Astrocyte of the cerebellum (primary cell): Measurements from ENCODE around the gene COL23A1.

Source experiments
- DNase-seq: peaks from one replicate; pipeline ENCODE4 v3.0.0-alpha.2; 2011; ENCODE audit warnings: low read depth
- H3K4me3 ChIP-seq: 2 replicates; pipeline ENCODE4 v1.5.1; 2011; ENCODE audit warnings: mild to moderate bottlenecking, low read depth, low read length, moderate library complexity
- CTCF ChIP-seq: IDR thresholded peaks from 2 replicates; pipeline ENCODE4 v1.5.1; 2012; ENCODE audit warnings: low read length, low read depth, moderate library complexity, mild to moderate bottlenecking; ENCODE audit errors: missing control alignments
- in situ Hi-C: cut with HindIII; loops from 2 replicates; pipeline ENCODE4 v1.10.0; 2017; ENCODE audit warnings: low sequenced_read_pairs

The COL23A1 gene

DNA sequence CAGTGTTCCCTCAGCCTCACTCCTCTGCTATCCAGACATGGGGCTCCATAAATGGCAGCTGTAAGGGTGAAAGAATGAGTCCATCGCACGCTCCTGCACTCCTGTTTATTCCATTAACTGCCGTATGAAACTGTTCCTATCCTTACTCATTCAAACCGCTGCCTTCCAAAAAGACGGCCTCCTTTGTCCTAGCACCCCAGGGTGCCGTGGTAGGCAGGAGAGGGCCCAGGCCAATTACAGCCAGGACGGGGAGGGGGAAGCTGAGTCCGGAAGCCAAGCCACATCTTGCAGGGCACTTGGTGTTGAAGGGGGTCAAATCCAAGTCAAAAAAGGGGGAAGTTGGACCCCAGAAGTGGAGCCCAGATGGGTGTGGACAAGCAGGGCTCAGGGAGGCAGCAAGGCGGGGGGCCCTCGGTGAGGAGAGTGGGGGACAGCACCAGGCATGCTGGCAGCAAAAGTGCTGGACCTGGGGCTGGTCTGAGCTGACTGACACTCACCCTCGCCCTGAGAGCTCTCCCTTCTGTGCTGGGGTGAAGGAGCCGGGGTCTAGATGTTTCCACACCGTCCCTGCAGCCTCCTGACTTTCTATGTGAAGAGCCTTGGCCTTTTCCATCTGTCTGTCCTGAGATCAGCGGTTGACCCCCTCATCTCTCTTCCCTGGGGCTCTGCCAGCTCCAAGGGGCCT, 63.3 kb downstream of the COL23A1 start:
- peak; percentile 22 for DNase-seq
- no peak for TF ChIP-seq CTCF
- in situ Hi-C loops, result no loop called here
- no peak overlapping the region for H3K4me3 ChIP-seq

DNA sequence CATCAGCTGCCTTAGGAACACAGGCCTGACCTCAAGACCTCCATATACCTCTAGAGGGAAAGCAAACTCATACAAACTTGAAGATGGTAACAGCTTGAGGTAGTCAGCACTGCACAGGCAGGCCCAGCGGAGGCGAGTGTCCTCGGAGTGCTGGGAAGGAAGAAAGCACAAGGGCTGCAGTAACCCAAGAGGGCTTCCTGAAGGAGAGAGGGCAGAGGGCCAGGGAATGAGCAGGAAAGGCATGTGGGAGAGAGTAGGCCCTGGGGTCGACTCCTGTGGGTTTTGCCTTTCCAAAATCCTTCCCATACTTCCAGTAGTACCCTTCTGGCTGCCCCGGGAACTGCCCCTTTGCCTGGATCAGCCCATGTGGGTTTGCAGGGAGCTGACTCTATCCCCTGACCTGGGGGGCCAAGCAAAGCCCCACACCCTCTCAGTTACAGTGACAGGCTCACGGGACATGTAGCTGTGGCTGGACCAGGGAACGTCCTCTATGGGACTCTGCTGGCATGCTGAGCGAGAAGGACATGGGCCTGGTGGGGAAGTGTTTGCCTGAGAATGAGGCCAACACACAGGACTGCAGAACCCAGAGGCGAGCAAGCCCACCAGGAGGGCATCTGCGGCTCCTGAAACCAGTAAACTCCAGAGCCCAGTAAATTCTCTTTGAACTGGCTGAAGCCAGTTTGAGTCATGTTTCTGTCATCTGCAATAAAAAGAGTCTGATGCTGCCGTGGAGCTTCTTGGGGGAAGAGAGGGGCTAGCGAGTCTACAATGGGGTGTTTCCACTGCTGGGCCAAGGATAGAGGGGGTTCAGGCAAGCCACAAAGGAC, 64.1 kb downstream of the COL23A1 start:
- no peak overlapping the region for H3K4me3 ChIP-seq
- in situ Hi-C loops, result no loop called here
- TF ChIP-seq CTCF, result no peak
- no peak for DNase-seq

DNA sequence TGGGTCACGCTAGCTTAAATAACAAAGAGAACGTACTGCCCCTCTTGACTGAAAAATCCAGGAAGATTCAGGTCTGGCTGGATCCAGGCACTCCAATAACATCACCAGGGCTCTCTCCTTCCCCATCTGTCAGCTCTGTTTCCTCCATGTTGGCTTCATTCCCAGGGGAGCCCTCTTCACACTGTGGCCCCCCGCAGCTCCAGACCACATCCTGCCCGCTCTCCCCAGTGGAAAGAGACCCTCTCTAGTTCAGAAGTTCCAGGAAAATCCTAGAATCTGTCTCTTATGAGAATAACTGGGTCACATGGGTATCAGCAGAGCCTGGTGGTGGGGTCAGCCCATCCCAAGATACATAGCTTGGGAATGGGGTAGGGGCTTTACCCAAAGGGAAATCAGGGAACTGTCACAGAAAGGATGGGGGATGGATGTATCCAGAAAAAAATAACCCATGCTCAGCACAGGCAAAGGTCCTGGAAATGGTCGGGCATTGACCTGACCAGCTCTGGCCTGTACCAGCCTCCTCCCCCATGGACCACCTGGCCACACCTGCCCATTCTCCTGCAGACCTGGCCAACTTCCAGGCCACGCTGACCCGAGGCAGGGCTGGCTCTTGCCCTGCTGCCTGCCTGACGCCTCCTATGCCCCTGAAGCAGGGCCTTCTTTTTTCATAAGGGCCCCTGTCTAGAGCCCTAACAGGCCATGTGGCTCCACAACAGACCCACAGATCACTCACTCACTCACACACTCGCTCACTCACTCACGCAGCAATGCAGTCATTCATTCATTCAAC, 65.9 kb downstream of the COL23A1 start:
- in situ Hi-C loops, result no loop called here
- TF ChIP-seq CTCF, result no peak
- DNase-seq, result no peak
- no peak overlapping the region for H3K4me3 ChIP-seq

DNA sequence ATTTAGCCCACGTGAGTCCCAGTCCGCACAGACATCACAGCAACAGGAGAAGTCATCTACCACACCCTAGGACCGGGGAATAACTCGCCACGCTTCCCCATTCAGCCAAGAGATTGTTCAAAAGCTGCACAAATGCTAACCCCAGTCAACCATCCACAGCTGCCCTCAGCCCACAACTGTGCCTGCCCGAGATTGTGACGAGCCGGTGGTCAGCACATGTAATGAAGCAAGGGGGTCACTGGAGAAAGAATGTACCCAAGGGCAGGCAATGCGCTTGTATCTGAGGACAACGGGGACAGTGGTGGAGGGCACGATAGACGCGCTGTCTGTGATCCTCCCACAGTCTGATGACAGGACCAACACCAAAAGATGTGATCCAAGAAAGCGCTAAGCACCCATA, 67.8 kb downstream of the COL23A1 start:
- TF ChIP-seq CTCF, result no peak
- no peak overlapping the region for H3K4me3 ChIP-seq
- no peak for DNase-seq
- in situ Hi-C loops, result no loop called here

DNA sequence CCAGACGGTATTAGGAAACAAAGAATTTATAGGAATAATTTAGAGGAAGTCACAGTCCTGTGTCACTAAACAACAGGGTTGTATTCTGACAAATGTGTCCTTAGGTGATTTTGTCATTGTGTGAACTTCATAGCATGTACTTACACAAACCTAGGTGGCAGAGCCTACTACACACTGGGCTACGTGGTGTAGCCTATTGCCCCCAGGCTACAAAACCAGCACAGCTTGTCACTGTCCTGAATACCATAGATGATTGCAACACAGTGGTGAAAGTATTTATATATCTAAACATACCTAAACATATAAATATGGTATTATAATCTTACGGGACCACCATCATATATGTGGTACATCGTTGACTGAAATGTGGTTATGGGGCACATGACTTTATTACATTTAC, 69.3 kb downstream of the COL23A1 start:
- H3K4me3 ChIP-seq, result no peak overlapping the region
- DNase-seq, result no peak
- in situ Hi-C loops, result no loop called here
- no peak for TF ChIP-seq CTCF

DNA sequence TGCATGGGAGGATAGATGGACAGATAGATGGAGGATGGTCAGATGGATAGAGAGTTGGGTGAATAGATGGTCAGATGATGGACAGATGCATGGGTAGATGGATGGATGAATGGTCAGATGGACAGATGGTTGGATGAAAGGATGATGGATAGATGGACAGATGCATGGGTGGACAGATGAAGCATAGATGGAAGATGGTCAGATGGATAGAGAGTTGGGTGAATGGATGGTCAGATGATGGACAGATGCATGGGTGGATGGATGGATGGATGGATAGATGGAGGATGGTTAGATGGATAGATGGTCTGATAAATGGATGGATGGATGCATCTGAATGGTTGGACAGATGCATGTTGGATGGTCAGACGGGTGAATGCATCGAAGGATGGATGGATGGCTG, 70.4 kb downstream of the COL23A1 start:
- TF ChIP-seq CTCF, result no peak
- in situ Hi-C loops, result no loop called here
- no peak overlapping the region for H3K4me3 ChIP-seq
- DNase-seq, result no peak
